B cell (primary cell): ENCODE results near the gene MR1. TPM values are rescaled to one million over a fixed set of nuclear protein-coding genes. Genes with fewer than 3 reads are reported as not detected.

Experiments
- ATAC-seq: fragments of 200-7000 bp; cut with Tn5 transposase; one replicate; pipeline ENCODE4 v1.10.0; 2021; ENCODE audit warnings: low read depth, mild to moderate bottlenecking, moderate number of reproducible peaks, moderate library complexity
- CTCF ChIA-PET: fragments of 350-600 bp; sonication (Branson Sonifier 250); formaldehyde crosslinking; loops from one replicate; lab custom pipeline; 2021; ENCODE audit warnings: antibody characterized with exemption, inconsistent platforms; lab: Charles Lee
- POLR2A ChIA-PET: fragments of 350-600 bp; sonication (Branson Sonifier 250); formaldehyde crosslinking; loops from one replicate; lab custom pipeline; 2021; ENCODE audit warnings: antibody characterized with exemption; lab: Charles Lee
- DNase-seq: peaks from one replicate; pipeline ENCODE4 v3.0.0; 2013
- H2AFZ ChIP-seq: 2 replicates; pipeline ENCODE4 v1.6.1; 2012; ENCODE audit warnings: mild to moderate bottlenecking, low read depth, low read length; ENCODE audit not compliant: insufficient read depth, poor library complexity, severe bottlenecking
- H3K27ac ChIP-seq, 2 donors: 1 replicate in 1 of 2; 2 replicates in 1 of 2; pipeline ENCODE4 v1.5.1; 2012 to 2013; ENCODE audit warnings: low read length in 2 of 2, mild to moderate bottlenecking in 2 of 2, moderate library complexity in 1 of 2
- H3K27me3 ChIP-seq, 4 experiments: fragments of 200-600 bp in 1 of 4; sonication (generic) in 1 of 4; replicated peaks in 1 of 4; 1 replicate in 2 of 4; 2 replicates in 2 of 4; pipeline versions ENCODE4 v1.6.1 to v1.7.0; 2013 to 2016; ENCODE audit warnings: low read length in 3 of 4, mild to moderate bottlenecking in 2 of 4, mixed read lengths in 1 of 4, moderate library complexity in 1 of 4; ENCODE audit not compliant: insufficient read depth in 4 of 4, control insufficient read depth in 3 of 4; ENCODE audit errors: control extremely low read depth in 1 of 4
- H3K36me3 ChIP-seq, 2 experiments: replicated peaks in 1 of 2; 1 replicate in 1 of 2; 2 replicates in 1 of 2; pipeline versions ENCODE4 v1.6.1 to v1.7.1; 2013; ENCODE audit warnings: low read length in 1 of 2; ENCODE audit not compliant: insufficient read depth in 2 of 2, control insufficient read depth in 1 of 2; ENCODE audit errors: control extremely low read depth in 1 of 2, extremely low read depth in 1 of 2
- H3K4me1 ChIP-seq, 2 donors: fragments of 200-600 bp in 1 of 2; sonication (generic) in 1 of 2; 1 replicate in 1 of 2; 2 replicates in 1 of 2; pipeline versions ENCODE4 v1.5.1 to v1.6.1; 2013 to 2017; ENCODE audit warnings: low read length in 2 of 2; ENCODE audit not compliant: control insufficient read depth in 2 of 2, insufficient read depth in 2 of 2
- H3K4me2 ChIP-seq: replicated peaks from 2 replicates; pipeline ENCODE3; 2012; ENCODE audit warnings: mild to moderate bottlenecking, low read depth, low read length; ENCODE audit not compliant: poor library complexity, severe bottlenecking
- H3K4me3 ChIP-seq, 5 experiments: fragments of 200-600 bp in 1 of 5; sonication (generic) in 1 of 5; 1 replicate in 3 of 5; 2 replicates in 2 of 5; pipeline versions ENCODE4 v1.5.1 to v1.7.0; 2011 to 2016; ENCODE audit warnings: low read length in 4 of 5, mild to moderate bottlenecking in 4 of 5, low read depth in 2 of 5, control low read depth in 1 of 5, moderate library complexity in 1 of 5; ENCODE audit not compliant: insufficient read depth in 1 of 5; ENCODE audit errors: control extremely low read depth in 1 of 5, extremely low read depth in 1 of 5
- H3K79me2 ChIP-seq: fragments of 200-600 bp; sonication (generic); one replicate; pipeline ENCODE4 v1.6.0; 2016; ENCODE audit warnings: low read length; ENCODE audit not compliant: control insufficient read depth, insufficient read depth
- H3K9ac ChIP-seq: fragments of 200-600 bp; sonication (generic); 2 replicates; pipeline ENCODE4 v1.6.1; 2017; ENCODE audit warnings: mild to moderate bottlenecking, low read length, moderate library complexity
- H3K9me3 ChIP-seq, 3 donors: one replicate each; pipeline versions ENCODE4 v1.6.1 to v1.7.1; 2013; ENCODE audit warnings: low read length in 2 of 3; ENCODE audit not compliant: control insufficient read depth in 2 of 3, insufficient read depth in 1 of 3; ENCODE audit errors: control extremely low read depth in 1 of 3
- H4K20me1 ChIP-seq: 2 replicates; pipeline ENCODE4 v1.6.0; 2012; ENCODE audit warnings: mild to moderate bottlenecking, low read length; ENCODE audit not compliant: insufficient read depth, control insufficient read depth, poor library complexity, severe bottlenecking
- H3K27ac Mint-ChIP-seq: one replicate; pipeline ENCODE4 v1.8.0; 2021; ENCODE audit warnings: mixed read lengths
- H3K27me3 Mint-ChIP-seq: one replicate; pipeline ENCODE4 v1.8.0; 2021; ENCODE audit warnings: mixed read lengths
- H3K4me1 Mint-ChIP-seq: one replicate; pipeline ENCODE4 v1.8.0; 2021; ENCODE audit warnings: mixed read lengths
- H3K4me3 Mint-ChIP-seq: one replicate; pipeline ENCODE4 v1.8.0; 2021; ENCODE audit warnings: mixed read lengths
- H3K9me3 Mint-ChIP-seq: one replicate; pipeline ENCODE4 v1.8.0; 2022; ENCODE audit warnings: mixed read lengths; ENCODE audit not compliant: insufficient read depth
- EZH2 ChIP-seq: IDR thresholded peaks from 2 replicates; pipeline ENCODE4 v1.6.1; 2012; ENCODE audit warnings: borderline replicate concordance, low read depth, mild to moderate bottlenecking, moderate library complexity, low read length; ENCODE audit not compliant: insufficient read depth, poor library complexity, severe bottlenecking
- WGBS: methylation state at CpG from one replicate; pipeline ENCODE4 v1.1.5; 2013; ENCODE audit warnings: missing lambda C conversion rate; ENCODE audit not compliant: insufficient coverage; 5-methylcytosine and 5-hydroxymethylcytosine counted together
- intact Hi-C: fragments of 100-400 bp; cut with micrococcal nuclease; formaldehyde crosslinking; loops from one replicate; pipeline ENCODE4 v1.10.0; 2022
- polyA plus RNA-seq: library from polyadenylated mRNA; depleted of rRNA; stranded (reverse); fragments of >200 nt; gene quantifications from 2 replicates; pipeline ENCODE4 v1.2.3, GENCODE V29; 2012
- total RNA-seq, 2 donors: library from RNA; stranded (reverse); fragments of 120-200 nt in 1 of 2; gene quantifications; 1 replicate in 1 of 2; 2 replicates in 1 of 2; pipeline versions ENCODE4 v1.2.3 to v1.2.4, GENCODE V29; 2013 to 2022
- TF ChIP-seq, protein P1 (sequence below): fragments of 200-600 bp; IDR thresholded peaks from one replicate; pipeline ENCODE4 v1.8.0; 2022; ENCODE audit warnings: antibody characterized with exemption, mild to moderate bottlenecking

The MR1 gene
- total and polyA plus RNA-seq, 2 donors (not counting 1 experiment from before 2014, with no cell fraction given), result 9.5 to 28.2 TPM

DNA sequence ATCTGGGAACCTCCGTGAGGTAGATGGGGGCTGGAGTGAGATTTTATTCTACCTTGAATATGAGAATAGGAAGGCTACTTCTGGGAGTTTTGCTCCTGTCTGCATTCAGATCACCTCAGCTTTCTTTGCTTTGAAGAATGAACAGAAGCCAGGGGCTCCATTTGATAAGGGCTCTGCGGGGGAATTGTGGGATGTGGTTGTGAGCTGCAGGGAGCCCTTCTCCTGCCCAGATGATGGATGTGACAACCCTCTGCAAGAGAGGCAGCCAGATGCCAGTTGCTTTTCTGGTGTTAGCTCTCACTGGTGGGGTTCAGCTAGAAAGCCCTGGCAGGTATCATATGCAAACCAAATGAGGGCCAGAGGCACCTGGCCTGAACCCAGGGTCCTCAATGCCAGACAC, 76.2 kb downstream of the MR1 start:
- intact Hi-C loops, result no loop called here
- Mint-ChIP-seq H3K27ac (no peak overlapping the region), H3K4me3 (no peak overlapping the region), H3K27me3 (no peaks in the 10 kb centered on the region), H3K4me1 (peaks cover 45% of the 10 kb centered on the region), H3K9me3 (no peaks in the 10 kb centered on the region)
- Histone ChIP-seq H3K79me2 (no peaks in the 10 kb centered on the region), H3K36me3 (no peaks in the 10 kb centered on the region), H3K4me2 (no peak overlapping the region), H3K9me3 (no peaks in the 10 kb centered on the region), H4K20me1 (no peaks in the 10 kb centered on the region), H3K27ac (no peak overlapping the region), H2AFZ (no peak overlapping the region), H3K9ac (no peak overlapping the region), H3K4me1 (peaks cover 32 to 36% of the 10 kb centered on the region in 2 donors), H3K4me3 (no peak overlapping the region), H3K27me3 (no peaks in the 10 kb centered on the region)
- DNase-seq, result no peak
- POLR2A ChIA-PET, result interaction anchor here (0.8 kb wide), 1 partner anchor 22 kb away, joined by 3 read pairs; no protein-coding TSS in a partner anchor
- CTCF ChIA-PET, result no interaction called here
- 58% methylated on average over 2 of the region's 2 CpGs for WGBS
- ATAC-seq, result no peak
- no peak for TF ChIP-seq EZH2
- TF ChIP-seq, protein P1, sequence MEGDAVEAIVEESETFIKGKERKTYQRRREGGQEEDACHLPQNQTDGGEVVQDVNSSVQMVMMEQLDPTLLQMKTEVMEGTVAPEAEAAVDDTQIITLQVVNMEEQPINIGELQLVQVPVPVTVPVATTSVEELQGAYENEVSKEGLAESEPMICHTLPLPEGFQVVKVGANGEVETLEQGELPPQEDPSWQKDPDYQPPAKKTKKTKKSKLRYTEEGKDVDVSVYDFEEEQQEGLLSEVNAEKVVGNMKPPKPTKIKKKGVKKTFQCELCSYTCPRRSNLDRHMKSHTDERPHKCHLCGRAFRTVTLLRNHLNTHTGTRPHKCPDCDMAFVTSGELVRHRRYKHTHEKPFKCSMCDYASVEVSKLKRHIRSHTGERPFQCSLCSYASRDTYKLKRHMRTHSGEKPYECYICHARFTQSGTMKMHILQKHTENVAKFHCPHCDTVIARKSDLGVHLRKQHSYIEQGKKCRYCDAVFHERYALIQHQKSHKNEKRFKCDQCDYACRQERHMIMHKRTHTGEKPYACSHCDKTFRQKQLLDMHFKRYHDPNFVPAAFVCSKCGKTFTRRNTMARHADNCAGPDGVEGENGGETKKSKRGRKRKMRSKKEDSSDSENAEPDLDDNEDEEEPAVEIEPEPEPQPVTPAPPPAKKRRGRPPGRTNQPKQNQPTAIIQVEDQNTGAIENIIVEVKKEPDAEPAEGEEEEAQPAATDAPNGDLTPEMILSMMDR, result no peak

Other genes starting within 250 kb of the MR1 start
- gene KIAA1614, start 121.1 kb upstream of the MR1 start, total RNA-seq, result 0.22 and 0.46 TPM in 2 replicates
- 0.03 TPM in 1 of 2 replicates, not detected in the other for gene KIAA1614, start 121.1 kb upstream of the MR1 start, polyA plus RNA-seq
- gene STX6, start 11.1 kb upstream of the MR1 start, total RNA-seq, result 24.5 and 26.0 TPM in 2 replicates
- gene STX6, start 11.1 kb upstream of the MR1 start, polyA plus RNA-seq, result 5.8 and 11.4 TPM in 2 replicates
- 96.9 and 98.1 TPM in 2 replicates for gene IER5, start 54.7 kb downstream of the MR1 start, total RNA-seq
- 134 and 166 TPM in 2 replicates for gene IER5, start 54.7 kb downstream of the MR1 start, polyA plus RNA-seq